HL-60 (cell line): ENCODE measurements around the gene LTB4R.

Source experiments
- POLR2AphosphoS5 ChIP-seq: IDR thresholded peaks from 2 replicates; pipeline ENCODE4 v1.6.1; 2012; ENCODE audit warnings: low read depth
- TF ChIP-seq, protein P1 (sequence below): IDR thresholded peaks from one replicate; pipeline ENCODE4 v1.5.1; 2011; ENCODE audit warnings: low read length, control low read depth, inconsistent platforms; ENCODE audit not compliant: insufficient read depth
- TF ChIP-seq, protein P2 (sequence below): IDR thresholded peaks from 2 replicates; pipeline ENCODE4 v1.6.1; 2012; ENCODE audit warnings: low read depth; ENCODE audit not compliant: insufficient replicate concordance

DNA sequence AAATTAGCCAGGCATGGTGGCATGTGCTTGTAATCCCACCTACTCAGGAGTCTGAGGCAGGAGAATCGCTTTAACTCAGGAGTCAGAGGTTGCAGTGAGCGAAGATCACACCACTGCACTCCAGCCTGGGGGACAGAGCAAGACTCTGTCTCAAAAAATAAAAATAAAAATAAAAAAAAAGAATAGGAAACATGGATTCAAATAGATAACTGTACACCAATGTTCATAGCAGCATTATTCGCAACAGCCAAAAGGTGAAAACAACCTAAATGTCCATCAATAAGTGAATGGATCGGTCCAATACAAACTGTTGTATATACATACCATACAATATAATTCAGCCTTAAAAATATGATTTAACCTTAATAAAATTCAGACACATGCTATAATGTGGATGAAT lies 31.6 kb downstream of the LTB4R start:
- TF ChIP-seq, protein P1, sequence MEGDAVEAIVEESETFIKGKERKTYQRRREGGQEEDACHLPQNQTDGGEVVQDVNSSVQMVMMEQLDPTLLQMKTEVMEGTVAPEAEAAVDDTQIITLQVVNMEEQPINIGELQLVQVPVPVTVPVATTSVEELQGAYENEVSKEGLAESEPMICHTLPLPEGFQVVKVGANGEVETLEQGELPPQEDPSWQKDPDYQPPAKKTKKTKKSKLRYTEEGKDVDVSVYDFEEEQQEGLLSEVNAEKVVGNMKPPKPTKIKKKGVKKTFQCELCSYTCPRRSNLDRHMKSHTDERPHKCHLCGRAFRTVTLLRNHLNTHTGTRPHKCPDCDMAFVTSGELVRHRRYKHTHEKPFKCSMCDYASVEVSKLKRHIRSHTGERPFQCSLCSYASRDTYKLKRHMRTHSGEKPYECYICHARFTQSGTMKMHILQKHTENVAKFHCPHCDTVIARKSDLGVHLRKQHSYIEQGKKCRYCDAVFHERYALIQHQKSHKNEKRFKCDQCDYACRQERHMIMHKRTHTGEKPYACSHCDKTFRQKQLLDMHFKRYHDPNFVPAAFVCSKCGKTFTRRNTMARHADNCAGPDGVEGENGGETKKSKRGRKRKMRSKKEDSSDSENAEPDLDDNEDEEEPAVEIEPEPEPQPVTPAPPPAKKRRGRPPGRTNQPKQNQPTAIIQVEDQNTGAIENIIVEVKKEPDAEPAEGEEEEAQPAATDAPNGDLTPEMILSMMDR = no peak
- TF ChIP-seq, protein P2, sequence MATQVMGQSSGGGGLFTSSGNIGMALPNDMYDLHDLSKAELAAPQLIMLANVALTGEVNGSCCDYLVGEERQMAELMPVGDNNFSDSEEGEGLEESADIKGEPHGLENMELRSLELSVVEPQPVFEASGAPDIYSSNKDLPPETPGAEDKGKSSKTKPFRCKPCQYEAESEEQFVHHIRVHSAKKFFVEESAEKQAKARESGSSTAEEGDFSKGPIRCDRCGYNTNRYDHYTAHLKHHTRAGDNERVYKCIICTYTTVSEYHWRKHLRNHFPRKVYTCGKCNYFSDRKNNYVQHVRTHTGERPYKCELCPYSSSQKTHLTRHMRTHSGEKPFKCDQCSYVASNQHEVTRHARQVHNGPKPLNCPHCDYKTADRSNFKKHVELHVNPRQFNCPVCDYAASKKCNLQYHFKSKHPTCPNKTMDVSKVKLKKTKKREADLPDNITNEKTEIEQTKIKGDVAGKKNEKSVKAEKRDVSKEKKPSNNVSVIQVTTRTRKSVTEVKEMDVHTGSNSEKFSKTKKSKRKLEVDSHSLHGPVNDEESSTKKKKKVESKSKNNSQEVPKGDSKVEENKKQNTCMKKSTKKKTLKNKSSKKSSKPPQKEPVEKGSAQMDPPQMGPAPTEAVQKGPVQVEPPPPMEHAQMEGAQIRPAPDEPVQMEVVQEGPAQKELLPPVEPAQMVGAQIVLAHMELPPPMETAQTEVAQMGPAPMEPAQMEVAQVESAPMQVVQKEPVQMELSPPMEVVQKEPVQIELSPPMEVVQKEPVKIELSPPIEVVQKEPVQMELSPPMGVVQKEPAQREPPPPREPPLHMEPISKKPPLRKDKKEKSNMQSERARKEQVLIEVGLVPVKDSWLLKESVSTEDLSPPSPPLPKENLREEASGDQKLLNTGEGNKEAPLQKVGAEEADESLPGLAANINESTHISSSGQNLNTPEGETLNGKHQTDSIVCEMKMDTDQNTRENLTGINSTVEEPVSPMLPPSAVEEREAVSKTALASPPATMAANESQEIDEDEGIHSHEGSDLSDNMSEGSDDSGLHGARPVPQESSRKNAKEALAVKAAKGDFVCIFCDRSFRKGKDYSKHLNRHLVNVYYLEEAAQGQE = no peak
- no peak for TF ChIP-seq POLR2AphosphoS5
